GM21381 (cell line): ENCODE data around the gene CCDC146.
"Not testable (repeated sequence)": the region's sequence is repeated elsewhere in the genome, so short reads cannot be mapped to it uniquely, and the experiment has no call there.

Experiments
- ATAC-seq: cut with Tn5 transposase; IDR thresholded peaks from one replicate; pipeline ENCODE4 v1.9.1; 2021; ENCODE audit warnings: mild to moderate bottlenecking, moderate library complexity; ENCODE audit not compliant: unreplicated experiment

The CCDC146 gene, protein sequence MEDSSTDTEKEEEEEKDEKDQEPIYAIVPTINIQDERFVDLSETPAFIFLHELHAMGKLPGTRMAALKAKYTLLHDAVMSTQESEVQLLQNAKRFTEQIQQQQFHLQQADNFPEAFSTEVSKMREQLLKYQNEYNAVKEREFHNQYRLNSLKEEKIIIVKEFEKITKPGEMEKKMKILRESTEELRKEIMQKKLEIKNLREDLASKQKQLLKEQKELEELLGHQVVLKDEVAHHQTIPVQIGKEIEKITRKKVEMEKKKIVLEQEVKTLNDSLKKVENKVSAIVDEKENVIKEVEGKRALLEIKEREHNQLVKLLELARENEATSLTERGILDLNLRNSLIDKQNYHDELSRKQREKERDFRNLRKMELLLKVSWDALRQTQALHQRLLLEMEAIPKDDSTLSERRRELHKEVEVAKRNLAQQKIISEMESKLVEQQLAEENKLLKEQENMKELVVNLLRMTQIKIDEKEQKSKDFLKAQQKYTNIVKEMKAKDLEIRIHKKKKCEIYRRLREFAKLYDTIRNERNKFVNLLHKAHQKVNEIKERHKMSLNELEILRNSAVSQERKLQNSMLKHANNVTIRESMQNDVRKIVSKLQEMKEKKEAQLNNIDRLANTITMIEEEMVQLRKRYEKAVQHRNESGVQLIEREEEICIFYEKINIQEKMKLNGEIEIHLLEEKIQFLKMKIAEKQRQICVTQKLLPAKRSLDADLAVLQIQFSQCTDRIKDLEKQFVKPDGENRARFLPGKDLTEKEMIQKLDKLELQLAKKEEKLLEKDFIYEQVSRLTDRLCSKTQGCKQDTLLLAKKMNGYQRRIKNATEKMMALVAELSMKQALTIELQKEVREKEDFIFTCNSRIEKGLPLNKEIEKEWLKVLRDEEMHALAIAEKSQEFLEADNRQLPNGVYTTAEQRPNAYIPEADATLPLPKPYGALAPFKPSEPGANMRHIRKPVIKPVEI

DNA sequence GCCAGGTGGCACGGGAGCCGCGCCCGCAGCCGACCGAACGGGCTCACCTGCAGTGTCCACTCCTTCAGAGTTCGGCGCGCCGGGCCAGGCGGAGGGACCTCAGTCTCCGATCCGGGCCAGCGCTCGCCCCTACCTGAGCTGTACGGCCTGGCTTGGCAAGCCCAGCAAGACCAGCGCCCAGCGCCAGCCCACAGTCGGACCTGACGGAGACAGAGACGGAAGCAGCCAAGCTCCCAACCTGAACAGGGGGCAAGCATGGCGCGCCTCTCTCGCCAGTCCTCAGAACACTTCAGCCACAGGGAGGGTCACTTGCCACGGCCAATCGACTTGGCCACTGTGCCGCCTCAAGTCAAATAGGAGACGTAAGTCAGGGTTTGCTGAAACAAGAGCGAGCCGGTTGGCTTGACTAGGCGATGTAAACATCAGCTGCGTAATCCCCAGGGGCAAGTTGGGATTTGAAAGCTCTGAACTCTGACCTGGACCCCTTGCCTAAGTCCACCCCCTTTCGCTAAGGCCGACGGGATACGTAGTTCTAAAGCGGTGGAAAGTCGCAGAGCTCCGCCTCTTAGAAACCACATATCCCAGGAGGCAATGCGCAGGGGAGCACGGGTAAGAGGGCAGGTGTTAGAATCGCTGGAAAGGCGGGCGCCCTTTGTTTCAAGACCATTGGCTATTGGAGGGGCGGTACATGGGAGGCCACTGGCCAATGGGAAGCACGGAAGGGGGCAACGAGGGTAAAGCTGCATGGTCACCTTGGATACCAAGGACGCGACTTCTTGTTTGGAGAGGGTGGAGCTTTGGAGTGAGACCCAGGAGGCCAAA lies at the start of gene CCDC146:
TSS of gene CCDC146 (plus strand) at position 756 of the 822 bp plus-strand sequence. CDS start 45,054 bp downstream, outside the sequence.
- peak; percentile 99 for ATAC-seq

DNA sequence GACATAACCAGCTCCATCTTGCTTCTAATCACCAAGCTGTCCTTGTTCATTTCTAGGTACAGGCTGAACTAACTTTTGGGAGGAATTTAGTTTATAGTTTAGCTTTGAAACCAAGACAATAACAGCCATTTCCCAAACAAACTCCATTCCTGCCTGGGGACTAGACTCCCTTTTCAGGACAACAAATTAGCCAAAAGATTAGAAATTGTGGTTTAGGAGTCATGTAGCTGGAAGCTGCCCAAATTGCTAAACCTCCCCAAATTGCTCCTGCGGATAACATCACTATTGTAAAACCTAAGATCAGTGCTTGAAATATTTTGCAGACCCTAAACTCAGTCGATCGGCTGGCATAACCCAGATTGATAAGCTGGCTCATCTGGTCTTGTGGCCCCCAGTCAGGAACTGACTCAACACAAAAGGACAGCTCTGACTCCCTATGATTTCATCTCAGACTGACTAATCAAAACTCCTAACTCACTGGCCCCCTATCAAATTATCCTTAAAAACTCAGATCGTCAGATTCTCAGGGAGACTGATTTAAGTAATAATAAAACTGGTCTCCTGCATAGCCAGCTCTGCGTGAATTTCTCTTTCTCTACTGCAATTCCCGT lies 47.5 kb upstream of the CCDC146 start:
- not testable (repeated sequence) for ATAC-seq

DNA sequence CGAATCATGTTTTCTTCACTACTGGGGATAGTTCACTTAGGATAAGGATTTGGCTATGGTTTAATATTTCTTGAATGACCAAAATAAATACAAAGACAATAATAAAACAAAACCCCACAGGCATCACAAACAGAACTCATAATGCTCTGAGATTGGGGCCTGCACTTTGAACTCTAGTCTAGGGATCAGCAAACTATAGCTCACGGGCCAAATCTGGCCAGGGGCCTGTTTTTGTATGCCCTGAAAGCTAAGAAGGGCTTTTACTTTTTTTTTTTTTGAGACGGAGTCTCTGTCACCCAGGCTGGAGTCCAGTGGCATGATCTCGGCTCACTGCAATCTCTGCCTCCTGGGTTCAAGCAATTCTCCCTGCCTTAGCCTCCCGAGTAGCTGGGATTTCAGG lies 45.4 kb upstream of the CCDC146 start:
- not testable (repeated sequence) for ATAC-seq

DNA sequence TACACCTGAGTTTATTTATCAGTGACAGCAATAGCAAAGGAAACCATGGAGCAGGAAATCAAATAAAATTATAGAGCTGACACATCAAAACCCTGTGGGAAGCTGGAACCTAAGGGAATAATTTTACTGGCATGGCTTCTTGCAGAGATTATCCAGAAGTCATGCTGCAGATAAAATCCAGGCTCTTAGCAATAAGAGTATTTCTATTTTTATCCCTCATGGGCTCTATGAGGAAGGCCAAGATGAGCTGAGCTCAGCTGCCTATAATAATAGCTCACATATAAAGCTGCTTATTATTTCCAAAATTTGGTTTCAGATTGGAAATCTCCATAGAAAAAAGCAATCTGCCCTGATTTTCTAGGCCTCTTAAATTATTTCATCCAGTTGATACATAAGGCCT lies 43.3 kb upstream of the CCDC146 start:
- ATAC-seq: not testable (repeated sequence)

DNA sequence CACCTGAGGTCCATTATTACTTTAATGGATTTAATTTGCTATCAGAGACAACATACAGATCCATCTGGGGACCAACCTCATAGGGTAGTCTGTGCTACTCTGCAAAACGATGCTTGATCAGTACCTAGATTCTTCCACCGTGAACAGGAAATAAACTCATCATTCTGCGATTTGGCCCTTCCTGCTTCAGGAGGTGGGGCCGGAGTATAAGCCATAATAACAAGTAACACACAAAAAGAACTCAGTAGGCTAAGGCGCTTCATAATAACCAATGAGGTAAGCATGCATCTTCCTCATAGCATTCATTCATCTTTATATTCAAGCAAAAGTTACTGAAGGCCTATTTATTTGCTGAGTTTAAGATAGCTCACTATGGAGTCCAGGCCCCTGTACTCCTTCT lies 42.8 kb upstream of the CCDC146 start:
- not testable (repeated sequence) for ATAC-seq

DNA sequence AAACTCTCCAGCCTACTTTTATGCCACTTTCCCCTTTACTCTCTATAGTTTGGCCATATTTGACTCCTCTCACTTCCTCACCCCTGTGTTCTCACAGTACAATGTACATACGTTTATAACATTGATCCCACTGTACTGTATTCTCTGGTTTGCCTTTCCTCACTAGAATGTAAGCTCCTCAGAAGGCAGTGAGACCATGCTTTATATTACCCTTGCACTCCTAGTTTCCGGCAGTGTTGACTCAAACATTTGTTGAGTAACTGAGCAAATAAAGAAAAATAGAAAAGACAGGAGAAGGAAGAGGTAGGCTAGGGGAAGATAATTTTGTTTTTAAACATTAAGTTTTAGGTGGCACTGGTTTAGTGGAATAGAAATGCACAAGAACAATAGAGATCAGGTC lies 42.2 kb upstream of the CCDC146 start:
- not testable (repeated sequence) for ATAC-seq

DNA sequence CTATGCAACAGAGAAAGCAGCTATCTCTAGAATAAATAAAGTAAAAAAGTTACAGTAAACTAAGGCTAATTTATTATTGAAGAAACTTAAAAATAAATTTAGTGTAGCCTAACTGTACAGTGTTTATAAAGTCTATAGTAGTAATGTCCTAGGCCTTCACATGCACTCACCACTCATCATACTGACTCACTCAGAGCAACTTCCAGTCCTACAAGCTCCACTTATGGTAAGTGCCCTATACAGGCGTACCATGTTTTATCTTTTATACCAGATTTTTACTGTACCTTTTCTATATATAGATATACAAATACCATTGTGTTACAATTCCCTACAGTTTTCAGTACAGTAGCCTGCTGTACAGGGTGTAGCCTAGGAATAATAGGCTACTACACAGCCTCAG lies 40.2 kb upstream of the CCDC146 start:
- ATAC-seq: not testable (repeated sequence)

DNA sequence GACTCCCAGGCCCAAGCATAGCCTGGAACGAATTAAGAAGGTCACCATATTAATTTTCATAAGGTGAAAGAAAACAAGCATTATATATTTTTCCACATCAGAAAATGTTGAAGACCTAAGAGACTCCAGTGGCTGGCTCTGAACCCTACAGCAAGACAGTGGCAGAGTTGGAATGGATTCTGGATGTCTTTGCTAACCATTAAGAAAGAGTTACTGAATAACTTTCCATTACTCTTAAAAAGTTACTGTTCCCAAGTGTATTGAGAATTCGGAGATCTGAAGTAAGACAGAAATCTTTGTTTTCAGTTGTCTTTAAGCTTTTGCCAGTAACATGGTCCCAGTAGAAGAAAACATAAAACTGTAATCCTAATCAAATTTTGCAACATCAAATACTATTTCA lies 30.1 kb upstream of the CCDC146 start:
- not testable (repeated sequence) for ATAC-seq

DNA sequence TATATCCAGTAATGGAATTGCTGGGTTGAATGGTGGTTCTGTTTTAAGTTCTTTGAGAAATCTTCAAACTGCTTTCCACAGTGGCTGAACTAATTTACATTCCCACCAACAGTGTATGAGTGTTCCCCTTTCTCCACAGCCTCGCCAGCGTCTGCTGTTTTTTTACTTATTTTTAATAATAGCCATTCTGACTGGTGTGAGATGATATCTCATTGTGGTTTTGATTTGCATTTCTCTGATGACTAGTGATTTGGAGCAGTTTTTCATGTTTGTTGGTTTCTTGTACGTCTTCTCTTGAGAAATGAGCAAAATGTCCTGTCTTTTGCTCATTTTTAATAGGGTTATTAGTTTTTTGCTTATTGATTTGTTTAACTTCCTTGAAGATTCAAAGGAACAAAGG lies 21.9 kb upstream of the CCDC146 start:
- ATAC-seq: not testable (repeated sequence)

DNA sequence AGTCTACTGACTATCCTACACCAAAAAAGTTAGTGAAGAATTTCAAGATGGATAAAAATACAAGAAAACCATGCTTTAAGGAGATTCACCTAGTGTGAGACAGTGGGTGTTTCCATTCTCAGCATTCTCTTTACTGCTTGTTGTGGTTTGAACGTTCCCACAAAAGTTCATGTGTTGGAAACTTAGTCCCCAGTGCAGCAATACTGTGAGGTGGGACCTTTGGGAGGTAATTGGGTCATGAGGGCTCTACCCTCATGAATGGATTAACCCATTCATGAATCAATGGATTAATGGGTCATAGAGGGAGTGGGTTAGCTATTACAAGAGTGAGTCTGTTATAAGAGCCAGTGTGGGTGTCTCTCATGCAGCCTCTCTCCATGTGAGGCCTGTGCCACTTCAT lies 21.2 kb upstream of the CCDC146 start:
- ATAC-seq: not testable (repeated sequence)

DNA sequence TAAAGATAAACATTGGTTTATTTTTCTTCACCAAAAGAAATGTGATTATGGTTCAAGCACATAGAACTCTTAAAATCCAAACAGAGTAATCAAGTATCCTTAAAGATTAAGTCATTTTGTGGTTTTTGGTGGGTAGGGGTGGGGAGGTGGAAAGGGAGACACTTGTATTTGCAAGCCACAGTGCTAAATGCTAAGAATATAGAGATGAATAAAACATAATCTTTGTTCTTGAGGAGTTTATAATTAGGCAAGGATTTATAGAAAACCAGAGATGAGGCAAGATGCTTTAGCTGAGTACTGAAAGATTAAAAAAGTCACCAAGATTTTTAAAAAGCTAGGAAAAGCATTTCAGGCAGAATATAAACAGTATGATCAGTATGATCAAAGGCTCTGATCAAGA lies 19.7 kb upstream of the CCDC146 start:
- not testable (repeated sequence) for ATAC-seq

DNA sequence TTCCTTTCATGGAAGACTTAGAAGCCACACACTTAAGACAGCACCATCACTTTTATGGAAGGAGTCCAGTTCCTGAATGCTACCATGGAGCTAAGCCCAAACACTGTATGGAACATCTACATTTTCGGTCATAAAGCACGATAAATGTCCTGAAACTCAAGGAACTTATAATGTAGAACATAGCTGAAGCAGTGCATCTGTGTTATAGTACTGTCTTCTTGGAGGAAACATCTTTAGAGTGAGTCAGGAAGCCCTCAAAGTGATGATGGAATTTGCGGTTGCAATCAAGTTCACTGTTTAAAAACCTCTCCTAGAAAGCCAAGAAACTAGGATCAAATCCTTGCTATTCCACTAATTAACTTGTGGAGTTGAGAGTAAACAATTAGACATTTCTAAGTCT lies 16.5 kb upstream of the CCDC146 start:
- not testable (repeated sequence) for ATAC-seq

DNA sequence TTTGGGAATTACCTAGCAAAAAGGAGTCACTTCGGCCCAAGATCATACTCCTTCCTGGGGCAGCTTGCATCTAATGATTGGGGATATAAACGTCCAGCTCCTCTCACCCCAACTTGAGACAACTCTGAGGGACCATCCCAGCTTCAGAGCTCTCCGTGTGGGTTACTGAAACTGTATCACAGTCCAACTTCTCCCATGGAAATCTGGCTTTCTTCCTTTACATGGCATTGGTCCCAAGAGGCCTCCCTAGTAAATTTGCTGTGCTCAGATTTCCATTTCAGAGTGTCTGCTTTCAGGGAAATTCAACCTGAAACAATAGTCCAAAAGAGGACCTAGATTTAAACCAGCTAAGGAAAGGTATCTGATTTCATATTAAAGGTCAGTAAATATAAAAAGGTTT lies 14.8 kb upstream of the CCDC146 start:
- not testable (repeated sequence) for ATAC-seq

DNA sequence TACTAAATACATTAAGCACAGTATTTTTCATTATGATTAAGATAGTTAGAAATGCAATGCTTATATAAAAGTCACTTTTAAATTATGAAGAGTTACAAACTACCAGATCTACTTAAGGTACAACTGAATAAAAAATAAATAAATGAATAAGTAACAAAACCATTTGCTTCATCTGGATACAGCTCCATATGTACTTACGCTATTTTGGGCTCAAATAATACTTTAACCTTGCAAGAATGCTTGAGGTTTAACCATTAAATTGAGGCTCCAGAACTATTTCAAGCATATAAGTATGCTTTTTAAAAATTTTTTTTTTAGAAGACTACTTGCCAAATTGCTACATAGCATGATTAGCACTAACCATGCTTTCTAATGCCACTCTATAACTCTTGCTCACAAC lies 14.1 kb upstream of the CCDC146 start:
- ATAC-seq: not testable (repeated sequence)

DNA sequence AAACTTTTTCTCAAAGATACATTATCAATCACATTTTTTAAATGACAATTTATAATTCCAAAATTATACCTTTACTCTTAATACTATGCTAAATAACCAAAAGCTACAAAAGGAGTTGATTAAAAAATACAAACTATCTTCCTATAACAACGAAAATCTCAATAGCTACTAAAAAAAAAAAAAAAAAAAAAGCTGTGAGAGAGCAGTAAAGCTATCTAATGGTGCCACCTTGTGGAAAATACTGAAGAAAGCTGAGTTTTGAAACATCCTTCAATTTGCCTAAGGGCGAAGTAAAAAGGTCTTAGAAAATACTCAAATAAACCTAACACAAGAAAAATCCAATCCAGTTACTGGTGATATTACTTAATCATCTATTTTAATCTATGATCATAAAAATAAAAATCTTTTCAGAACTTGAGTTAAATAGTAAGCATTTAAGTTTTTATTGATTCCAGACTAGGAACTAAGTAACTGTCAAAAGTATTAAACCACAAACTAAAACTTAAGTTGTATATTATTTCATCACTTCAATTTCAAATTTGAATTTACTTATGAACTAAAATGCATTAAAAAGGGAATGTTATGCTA lies 9.6 kb upstream of the CCDC146 start:
- not testable (repeated sequence) for ATAC-seq

DNA sequence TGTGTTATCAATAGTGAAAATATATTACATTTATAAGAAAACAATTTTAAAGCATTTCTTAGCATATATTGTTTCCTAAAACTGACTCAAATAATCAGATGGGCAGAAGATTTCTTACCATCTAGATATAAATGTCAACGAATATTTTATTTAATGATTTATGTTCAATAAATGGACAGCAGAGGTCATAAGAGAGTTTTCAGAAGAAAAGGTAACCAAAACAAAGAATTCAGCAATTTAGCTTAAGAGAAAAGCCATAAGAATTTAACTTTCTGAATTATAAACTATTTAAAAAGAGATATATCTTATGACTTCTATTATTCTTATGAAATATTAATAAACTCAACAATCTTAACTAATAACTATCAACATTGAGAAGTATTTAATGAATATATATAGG lies 3.1 kb downstream of the CCDC146 start:
- not testable (repeated sequence) for ATAC-seq

DNA sequence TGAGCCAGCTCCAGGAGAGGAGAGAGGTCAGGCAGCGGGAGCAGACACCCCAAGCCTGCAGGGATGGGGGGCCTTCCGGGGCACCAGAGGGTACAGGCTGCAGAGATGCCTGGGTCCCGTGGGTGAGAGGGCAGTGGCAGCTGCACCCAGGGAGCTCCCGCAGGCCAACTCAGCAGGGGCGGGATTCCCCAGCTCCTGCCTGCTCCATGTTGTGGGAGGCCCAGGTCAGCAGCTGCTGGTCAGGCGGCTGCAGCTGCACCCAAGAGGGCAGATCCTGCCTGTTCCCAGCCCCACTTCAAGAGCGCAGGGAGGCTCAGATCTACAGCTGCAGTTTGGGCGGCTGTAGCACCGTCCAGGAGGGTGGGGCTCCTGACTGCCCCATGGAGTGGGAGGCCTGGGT lies 4.6 kb downstream of the CCDC146 start:
- ATAC-seq: not testable (repeated sequence)

DNA sequence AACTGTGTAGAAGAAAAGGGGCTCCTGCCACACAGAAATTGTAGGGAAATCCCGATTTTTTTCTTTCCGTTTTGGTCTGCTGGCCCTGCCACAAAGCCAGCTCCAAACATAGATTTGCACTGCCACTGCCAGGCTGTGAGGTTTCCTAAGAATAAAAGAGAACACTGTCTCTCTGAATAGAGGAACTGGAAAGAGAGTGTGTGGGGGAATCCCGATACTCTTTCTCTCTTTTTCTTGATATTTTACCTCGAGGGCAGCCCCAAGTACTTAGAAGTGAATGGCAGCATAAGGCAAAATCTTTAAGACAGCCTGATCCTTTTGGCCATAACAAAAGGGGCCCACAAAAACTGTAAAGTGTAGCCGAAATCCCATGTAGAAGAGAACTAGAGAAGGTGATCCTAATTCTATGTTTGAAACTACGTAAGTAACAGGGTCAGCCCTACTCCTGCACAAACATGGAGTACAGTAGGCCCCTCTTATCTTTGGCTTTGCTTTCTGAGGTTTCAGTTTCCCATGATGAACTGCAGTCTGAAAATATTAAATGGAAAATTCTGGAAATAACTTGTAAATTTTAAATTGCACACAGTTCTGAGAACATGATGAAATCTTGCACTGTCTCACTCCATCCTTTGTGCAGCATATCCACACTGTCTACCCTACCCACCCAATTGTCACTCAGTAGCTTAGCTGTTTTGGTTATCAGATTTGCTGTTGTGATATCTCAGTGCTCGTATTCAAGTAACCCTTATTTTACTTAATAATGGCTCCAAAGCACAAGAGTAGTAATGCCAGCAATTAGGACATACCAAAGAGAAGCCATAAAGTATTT lies 6.4 kb downstream of the CCDC146 start:
- peak; percentile 67 for ATAC-seq

DNA sequence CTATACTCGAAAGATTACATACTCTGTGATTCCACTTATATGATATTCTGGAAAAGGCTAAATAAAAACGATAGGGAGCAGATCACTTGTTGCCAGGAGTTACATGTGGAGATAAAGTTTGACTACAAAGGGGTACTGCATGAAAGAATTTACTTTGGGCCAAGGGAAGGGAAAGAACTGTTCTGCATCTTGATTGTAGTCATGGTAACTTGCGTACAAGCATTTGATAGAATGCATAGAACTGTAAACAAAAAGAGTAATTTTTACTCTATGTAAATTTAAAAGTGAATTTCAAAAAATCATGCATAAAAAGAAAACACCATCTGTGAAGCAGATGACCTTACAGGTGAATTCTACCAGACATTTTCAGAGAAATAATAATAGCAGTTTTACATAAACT lies 9.4 kb downstream of the CCDC146 start:
- not testable (repeated sequence) for ATAC-seq
